ENCODE results near the gene ALOX5AP. TPM values are rescaled to one million over a fixed set of nuclear protein-coding genes. Genes with fewer than 3 reads are reported as not detected.
A peak's percentile ranks its signal among the peaks of the same experiment; 100 is the strongest.

The ALOX5AP gene
- total RNA-seq, 1 experiment from 2014 or later: 1.5 TPM

DNA sequence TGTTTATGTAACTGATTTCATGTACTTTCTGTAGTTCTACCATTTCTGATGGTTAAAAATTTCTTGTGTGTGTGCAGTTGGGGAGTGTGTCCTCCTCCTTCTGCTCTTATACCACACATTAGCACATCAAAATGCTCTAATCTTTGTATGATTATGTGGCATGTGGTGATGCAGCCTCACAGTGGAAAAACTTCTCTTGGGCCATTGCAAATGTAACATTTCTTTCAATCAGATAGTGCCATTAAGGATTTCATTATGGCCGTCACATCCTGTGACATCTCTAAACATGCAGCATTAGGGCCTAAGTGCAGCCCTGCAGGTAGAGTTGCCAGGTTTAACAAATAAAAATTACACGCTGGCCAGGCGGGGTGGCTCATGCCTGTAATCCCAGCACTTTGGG lies 24.9 kb upstream of the ALOX5AP start:
- ChIA-PET POLR2A (no interaction called here), CTCF (no interaction called here)
- Mint-ChIP-seq H3K27ac (ENCODE audit: low read depth, unreplicated experiment) (no peak overlapping the region), H3K4me3 (ENCODE audit: unreplicated experiment) (no peak overlapping the region), H3K36me3 (ENCODE audit: insufficient read depth, unreplicated experiment) (no peaks in the 10 kb centered on the region), H3K9me3 (ENCODE audit: unreplicated experiment) (no peaks in the 10 kb centered on the region), H3K27me3 (ENCODE audit: insufficient read depth, unreplicated experiment) (no peaks in the 10 kb centered on the region), H3K4me1 (ENCODE audit: insufficient read depth, unreplicated experiment) (peaks cover 16% of the 10 kb centered on the region)
- no peak for TF ChIP-seq CTCF (IDR thresholded peaks at IDR 0.05; ENCODE audit: unreplicated experiment)
- no peak for DNase-seq (ENCODE audit: unreplicated experiment)
- BruUV-seq (replicated peaks): no TSS peak
- intact Hi-C loops (cut with micrococcal nuclease): no loop called here

- Mint-ChIP-seq H3K27ac (ENCODE audit: low read depth, unreplicated experiment) (no peak overlapping the region), H3K9me3 (ENCODE audit: unreplicated experiment) (no peaks in the 10 kb centered on the region), H3K4me1 (ENCODE audit: insufficient read depth, unreplicated experiment) (peaks cover 16% of the 10 kb centered on the region), H3K4me3 (ENCODE audit: unreplicated experiment) (no peak overlapping the region), H3K36me3 (ENCODE audit: insufficient read depth, unreplicated experiment) (no peaks in the 10 kb centered on the region), H3K27me3 (ENCODE audit: insufficient read depth, unreplicated experiment) (no peaks in the 10 kb centered on the region)
- no TSS peak for BruUV-seq (replicated peaks)
- ChIA-PET POLR2A (interaction anchor here (0.6 kb wide), 1 partner anchor 679 kb away, joined by 4 read pairs; no protein-coding TSS in a partner anchor), CTCF (no interaction called here)
- DNase-seq (ENCODE audit: unreplicated experiment): no peak
- no peak for TF ChIP-seq CTCF (IDR thresholded peaks at IDR 0.05; ENCODE audit: unreplicated experiment)
- intact Hi-C loops (cut with micrococcal nuclease): no loop called here
Measured at GRCh38 chr13:30711375-30711774, 24.0 kb upstream of the ALOX5AP start.

DNA sequence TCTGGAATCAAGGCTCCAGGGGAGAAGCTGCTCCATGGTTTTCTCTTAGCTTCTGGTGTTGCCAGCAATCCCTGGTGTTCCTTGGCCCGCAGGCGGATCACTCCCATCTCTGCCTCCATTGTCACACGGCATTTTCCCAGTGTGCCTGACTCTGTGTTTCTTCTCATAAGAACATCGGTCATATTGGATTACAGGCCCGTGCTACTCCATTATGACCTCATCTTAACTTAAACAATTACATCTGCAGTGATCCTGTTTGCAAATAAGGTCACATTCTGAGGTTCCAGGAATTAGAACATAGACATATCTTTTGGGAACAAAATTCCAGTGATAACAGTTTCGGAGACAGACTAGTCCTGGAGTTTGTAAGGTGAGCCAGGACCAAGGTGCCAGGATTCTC lies 23.5 kb upstream of the ALOX5AP start:
- Mint-ChIP-seq H3K9me3 (ENCODE audit: unreplicated experiment) (no peaks in the 10 kb centered on the region), H3K4me1 (ENCODE audit: insufficient read depth, unreplicated experiment) (peaks cover 16% of the 10 kb centered on the region), H3K27me3 (ENCODE audit: insufficient read depth, unreplicated experiment) (no peaks in the 10 kb centered on the region), H3K4me3 (ENCODE audit: unreplicated experiment) (no peak overlapping the region), H3K27ac (ENCODE audit: low read depth, unreplicated experiment) (no peak overlapping the region), H3K36me3 (ENCODE audit: insufficient read depth, unreplicated experiment) (no peaks in the 10 kb centered on the region)
- BruUV-seq (replicated peaks): no TSS peak
- CTCF ChIA-PET: no interaction called here
- DNase-seq (ENCODE audit: unreplicated experiment): no peak
- POLR2A ChIA-PET: interaction anchor here (0.6 kb wide), 1 partner anchor 678 kb away, joined by 4 read pairs; no protein-coding TSS in a partner anchor
- no peak for TF ChIP-seq CTCF (IDR thresholded peaks at IDR 0.05; ENCODE audit: unreplicated experiment)
- intact Hi-C loops (cut with micrococcal nuclease): no loop called here

DNA sequence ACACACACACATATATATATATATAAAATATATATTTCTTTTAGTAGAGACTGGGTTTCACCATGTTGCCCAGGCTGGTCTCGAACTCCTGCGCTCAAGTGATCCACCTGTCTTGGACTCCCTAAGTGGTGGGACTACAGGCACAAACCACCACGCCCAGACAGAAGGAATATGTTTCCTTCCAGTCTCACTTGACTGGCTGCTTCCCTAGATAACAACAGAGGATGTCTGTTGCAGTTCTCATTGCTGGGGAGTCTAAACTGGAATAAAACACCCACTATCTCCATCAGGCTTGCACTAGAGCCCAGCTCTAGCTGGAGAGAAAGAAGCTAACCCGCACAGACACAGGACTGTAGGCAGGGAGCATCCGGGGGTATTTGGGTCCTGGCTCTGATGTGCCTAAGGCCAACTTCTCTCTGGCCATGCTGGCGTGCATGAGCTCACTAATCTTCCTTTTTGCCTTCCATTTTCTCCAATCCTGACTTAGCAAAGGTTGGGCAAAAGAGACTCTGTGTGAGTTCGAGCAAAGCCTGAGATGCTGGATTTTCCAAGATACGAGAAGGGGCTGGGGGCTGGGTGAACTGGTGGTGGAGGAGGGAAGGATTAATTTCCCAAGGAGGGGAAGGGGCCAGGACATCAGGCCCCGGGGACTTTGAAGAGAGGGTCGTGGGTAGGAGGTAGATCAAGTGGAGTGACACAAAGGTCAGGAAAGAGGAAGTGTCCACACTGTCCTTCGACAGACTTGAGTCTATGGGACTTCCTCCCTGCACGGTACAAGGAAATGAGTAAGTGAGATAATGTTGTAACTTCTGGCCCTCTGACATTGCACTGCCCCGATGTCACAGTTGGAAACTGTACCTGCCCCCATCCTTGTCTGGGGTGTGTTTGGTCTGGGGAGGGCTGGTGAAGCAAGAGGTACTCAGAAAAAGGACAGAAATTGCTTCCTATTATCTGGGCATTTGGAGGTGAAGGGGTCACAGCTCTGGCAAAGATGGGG lies 22.5 kb upstream of the ALOX5AP start:
- no peaks in the 10 kb centered on the region for H3K36me3 Mint-ChIP-seq (ENCODE audit: insufficient read depth, unreplicated experiment)
- ChIA-PET CTCF (no interaction called here), POLR2A (no interaction called here)
- intact Hi-C loops (cut with micrococcal nuclease): no loop called here
- BruUV-seq (replicated peaks): no TSS peak
- no peak overlapping the region for H3K27ac Mint-ChIP-seq (ENCODE audit: low read depth, unreplicated experiment)
- H3K27me3 Mint-ChIP-seq (ENCODE audit: insufficient read depth, unreplicated experiment): no peaks in the 10 kb centered on the region
- peak; percentile 57 for DNase-seq (ENCODE audit: unreplicated experiment)
- peaks cover 16% of the 10 kb centered on the region for H3K4me1 Mint-ChIP-seq (ENCODE audit: insufficient read depth, unreplicated experiment)
- no peaks in the 10 kb centered on the region for H3K9me3 Mint-ChIP-seq (ENCODE audit: unreplicated experiment)
- no peak for TF ChIP-seq CTCF (IDR thresholded peaks at IDR 0.05; ENCODE audit: unreplicated experiment)
- H3K4me3 Mint-ChIP-seq (ENCODE audit: unreplicated experiment): no peak overlapping the region

Measured in MCF 10A (cell line).